HepG2 (cell line): ENCODE results near the gene ARID5B. TPM values are rescaled to one million over a fixed set of nuclear protein-coding genes. Genes with fewer than 3 reads are reported as not detected.

ENCODE experiments used
- ELF1 ChIP-seq: sonication (generic); formaldehyde crosslinking; IDR thresholded peaks from 2 replicates; pipeline ENCODE4 v1.4.0; 2020; ENCODE audit warnings: missing genetic modification reagents
- KLF9 ChIP-seq: IDR thresholded peaks from 2 replicates; pipeline ENCODE4 v1.6.1; 2016; ENCODE audit warnings: low read depth
- SMYD3 ChIP-seq: sonication (generic); formaldehyde crosslinking; IDR thresholded peaks from 2 replicates; pipeline ENCODE4 v1.8.1; 2023; ENCODE audit warnings: mild to moderate bottlenecking, missing genetic modification reagents
- polyA plus RNA-seq, 8 experiments: library from polyadenylated mRNA; depleted of rRNA in 3 of 8; stranded (reverse) in 7 of 8; unstranded in 1 of 8; fragments of >200 nt; fragmentation: Illumina TruSeq in 4 of 8; extraction: Trizol in 4 of 8; gene quantifications; 2 replicates each; pipeline versions ENCODE4 v1.2.1 to v1.2.3, GENCODE V29; 2011 to 2016; ENCODE audit warnings: low read depth in 4 of 8, missing spikeins in 1 of 8, mixed read lengths in 1 of 8; ENCODE audit not compliant: insufficient read depth in 1 of 8
- total RNA-seq, 5 experiments: library from RNA; depleted of rRNA; stranded (reverse); fragments of >200 nt; fragmentation: Illumina TruSeq; extraction: Trizol; gene quantifications; 2 replicates each; pipeline ENCODE4 v1.2.3, GENCODE V29; 2016; ENCODE audit warnings: low read depth in 1 of 5
- TF ChIP-seq, protein P1 (sequence below): sonication (generic); formaldehyde crosslinking; IDR thresholded peaks from 2 replicates; pipeline ENCODE4 v1.4.0; 2020; ENCODE audit warnings: missing genetic modification reagents, mild to moderate bottlenecking, borderline replicate concordance
- TF ChIP-seq, protein P2 (sequence below): sonication (generic); formaldehyde crosslinking; IDR thresholded peaks from 2 replicates; pipeline ENCODE4 v1.4.0; 2020; ENCODE audit warnings: missing genetic modification reagents
- TF ChIP-seq, protein P3 (sequence below): sonication (generic); formaldehyde crosslinking; IDR thresholded peaks from 2 replicates; pipeline ENCODE4 v1.4.0; 2020; ENCODE audit warnings: mild to moderate bottlenecking, missing genetic modification reagents
- TF ChIP-seq, protein P4 (sequence below): sonication (generic); formaldehyde crosslinking; IDR thresholded peaks from 2 replicates; pipeline ENCODE4 v1.5.1; 2020; ENCODE audit warnings: mild to moderate bottlenecking, missing genetic modification reagents

Gene ARID5B
- total and polyA plus RNA-seq, 2 of the 13 experiments (the other 11 are each of a cell fraction or from before 2014, with no cell fraction given): 6.2 to 21.1 TPM

DNA sequence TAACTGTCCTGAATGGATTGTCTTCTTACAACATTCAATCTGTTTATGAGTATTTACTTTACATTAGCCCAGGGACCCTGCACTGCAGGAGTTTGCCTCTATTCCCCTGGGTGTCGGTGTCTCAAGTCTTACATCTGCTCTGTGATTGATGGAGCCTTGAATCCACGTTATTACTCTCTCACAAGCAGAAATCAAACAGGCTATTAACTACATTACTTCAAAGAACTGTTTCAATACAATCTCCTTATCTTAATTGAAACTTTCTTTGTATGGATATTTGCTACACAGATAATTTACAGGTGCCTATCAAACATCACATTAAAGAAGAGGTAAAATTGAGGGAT lies 3.1 kb upstream of the ARID5B start (continued):
- TF ChIP-seq, protein P1, sequence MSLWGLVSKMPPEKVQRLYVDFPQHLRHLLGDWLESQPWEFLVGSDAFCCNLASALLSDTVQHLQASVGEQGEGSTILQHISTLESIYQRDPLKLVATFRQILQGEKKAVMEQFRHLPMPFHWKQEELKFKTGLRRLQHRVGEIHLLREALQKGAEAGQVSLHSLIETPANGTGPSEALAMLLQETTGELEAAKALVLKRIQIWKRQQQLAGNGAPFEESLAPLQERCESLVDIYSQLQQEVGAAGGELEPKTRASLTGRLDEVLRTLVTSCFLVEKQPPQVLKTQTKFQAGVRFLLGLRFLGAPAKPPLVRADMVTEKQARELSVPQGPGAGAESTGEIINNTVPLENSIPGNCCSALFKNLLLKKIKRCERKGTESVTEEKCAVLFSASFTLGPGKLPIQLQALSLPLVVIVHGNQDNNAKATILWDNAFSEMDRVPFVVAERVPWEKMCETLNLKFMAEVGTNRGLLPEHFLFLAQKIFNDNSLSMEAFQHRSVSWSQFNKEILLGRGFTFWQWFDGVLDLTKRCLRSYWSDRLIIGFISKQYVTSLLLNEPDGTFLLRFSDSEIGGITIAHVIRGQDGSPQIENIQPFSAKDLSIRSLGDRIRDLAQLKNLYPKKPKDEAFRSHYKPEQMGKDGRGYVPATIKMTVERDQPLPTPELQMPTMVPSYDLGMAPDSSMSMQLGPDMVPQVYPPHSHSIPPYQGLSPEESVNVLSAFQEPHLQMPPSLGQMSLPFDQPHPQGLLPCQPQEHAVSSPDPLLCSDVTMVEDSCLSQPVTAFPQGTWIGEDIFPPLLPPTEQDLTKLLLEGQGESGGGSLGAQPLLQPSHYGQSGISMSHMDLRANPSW: no peak
- no peak for TF ChIP-seq KLF9 (CRISPR knock-in tag)
- TF ChIP-seq, protein P2, sequence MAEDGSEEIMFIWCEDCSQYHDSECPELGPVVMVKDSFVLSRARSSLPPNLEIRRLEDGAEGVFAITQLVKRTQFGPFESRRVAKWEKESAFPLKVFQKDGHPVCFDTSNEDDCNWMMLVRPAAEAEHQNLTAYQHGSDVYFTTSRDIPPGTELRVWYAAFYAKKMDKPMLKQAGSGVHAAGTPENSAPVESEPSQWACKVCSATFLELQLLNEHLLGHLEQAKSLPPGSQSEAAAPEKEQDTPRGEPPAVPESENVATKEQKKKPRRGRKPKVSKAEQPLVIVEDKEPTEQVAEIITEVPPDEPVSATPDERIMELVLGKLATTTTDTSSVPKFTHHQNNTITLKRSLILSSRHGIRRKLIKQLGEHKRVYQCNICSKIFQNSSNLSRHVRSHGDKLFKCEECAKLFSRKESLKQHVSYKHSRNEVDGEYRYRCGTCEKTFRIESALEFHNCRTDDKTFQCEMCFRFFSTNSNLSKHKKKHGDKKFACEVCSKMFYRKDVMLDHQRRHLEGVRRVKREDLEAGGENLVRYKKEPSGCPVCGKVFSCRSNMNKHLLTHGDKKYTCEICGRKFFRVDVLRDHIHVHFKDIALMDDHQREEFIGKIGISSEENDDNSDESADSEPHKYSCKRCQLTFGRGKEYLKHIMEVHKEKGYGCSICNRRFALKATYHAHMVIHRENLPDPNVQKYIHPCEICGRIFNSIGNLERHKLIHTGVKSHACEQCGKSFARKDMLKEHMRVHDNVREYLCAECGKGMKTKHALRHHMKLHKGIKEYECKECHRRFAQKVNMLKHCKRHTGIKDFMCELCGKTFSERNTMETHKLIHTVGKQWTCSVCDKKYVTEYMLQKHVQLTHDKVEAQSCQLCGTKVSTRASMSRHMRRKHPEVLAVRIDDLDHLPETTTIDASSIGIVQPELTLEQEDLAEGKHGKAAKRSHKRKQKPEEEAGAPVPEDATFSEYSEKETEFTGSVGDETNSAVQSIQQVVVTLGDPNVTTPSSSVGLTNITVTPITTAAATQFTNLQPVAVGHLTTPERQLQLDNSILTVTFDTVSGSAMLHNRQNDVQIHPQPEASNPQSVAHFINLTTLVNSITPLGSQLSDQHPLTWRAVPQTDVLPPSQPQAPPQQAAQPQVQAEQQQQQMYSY (CRISPR knock-in tag): no peak
- TF ChIP-seq, protein P3, sequence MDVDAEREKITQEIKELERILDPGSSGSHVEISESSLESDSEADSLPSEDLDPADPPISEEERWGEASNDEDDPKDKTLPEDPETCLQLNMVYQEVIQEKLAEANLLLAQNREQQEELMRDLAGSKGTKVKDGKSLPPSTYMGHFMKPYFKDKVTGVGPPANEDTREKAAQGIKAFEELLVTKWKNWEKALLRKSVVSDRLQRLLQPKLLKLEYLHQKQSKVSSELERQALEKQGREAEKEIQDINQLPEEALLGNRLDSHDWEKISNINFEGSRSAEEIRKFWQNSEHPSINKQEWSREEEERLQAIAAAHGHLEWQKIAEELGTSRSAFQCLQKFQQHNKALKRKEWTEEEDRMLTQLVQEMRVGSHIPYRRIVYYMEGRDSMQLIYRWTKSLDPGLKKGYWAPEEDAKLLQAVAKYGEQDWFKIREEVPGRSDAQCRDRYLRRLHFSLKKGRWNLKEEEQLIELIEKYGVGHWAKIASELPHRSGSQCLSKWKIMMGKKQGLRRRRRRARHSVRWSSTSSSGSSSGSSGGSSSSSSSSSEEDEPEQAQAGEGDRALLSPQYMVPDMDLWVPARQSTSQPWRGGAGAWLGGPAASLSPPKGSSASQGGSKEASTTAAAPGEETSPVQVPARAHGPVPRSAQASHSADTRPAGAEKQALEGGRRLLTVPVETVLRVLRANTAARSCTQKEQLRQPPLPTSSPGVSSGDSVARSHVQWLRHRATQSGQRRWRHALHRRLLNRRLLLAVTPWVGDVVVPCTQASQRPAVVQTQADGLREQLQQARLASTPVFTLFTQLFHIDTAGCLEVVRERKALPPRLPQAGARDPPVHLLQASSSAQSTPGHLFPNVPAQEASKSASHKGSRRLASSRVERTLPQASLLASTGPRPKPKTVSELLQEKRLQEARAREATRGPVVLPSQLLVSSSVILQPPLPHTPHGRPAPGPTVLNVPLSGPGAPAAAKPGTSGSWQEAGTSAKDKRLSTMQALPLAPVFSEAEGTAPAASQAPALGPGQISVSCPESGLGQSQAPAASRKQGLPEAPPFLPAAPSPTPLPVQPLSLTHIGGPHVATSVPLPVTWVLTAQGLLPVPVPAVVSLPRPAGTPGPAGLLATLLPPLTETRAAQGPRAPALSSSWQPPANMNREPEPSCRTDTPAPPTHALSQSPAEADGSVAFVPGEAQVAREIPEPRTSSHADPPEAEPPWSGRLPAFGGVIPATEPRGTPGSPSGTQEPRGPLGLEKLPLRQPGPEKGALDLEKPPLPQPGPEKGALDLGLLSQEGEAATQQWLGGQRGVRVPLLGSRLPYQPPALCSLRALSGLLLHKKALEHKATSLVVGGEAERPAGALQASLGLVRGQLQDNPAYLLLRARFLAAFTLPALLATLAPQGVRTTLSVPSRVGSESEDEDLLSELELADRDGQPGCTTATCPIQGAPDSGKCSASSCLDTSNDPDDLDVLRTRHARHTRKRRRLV: no peak
- no peak for TF ChIP-seq SMYD3 (CRISPR knock-in tag)
- TF ChIP-seq, protein P4, sequence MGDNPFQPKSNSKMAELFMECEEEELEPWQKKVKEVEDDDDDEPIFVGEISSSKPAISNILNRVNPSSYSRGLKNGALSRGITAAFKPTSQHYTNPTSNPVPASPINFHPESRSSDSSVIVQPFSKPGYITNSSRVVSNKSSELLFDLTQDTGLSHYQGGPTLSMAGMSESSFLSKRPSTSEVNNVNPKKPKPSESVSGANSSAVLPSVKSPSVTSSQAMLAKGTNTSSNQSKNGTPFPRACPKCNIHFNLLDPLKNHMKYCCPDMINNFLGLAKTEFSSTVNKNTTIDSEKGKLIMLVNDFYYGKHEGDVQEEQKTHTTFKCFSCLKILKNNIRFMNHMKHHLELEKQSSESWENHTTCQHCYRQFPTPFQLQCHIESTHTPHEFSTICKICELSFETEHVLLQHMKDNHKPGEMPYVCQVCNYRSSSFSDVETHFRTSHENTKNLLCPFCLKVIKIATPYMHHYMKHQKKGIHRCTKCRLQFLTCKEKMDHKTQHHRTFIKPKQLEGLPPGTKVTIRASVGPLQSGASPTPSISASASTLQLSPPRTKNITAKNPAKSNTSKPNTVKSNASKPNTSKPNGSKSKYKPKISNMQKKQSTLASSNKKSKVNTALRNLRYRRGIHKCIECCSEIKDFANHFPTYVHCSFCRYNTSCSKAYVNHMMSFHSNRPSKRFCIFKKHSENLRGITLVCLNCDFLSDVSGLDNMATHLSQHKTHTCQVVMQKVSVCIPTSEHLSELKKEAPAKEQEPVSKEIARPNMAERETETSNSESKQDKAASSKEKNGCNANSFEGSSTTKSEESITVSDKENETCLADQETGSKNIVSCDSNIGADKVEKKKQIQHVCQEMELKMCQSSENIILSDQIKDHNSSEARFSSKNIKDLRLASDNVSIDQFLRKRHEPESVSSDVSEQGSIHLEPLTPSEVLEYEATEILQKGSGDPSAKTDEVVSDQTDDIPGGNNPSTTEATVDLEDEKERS (CRISPR knock-in tag): no peak
- no peak for TF ChIP-seq ELF1 (CRISPR knock-in tag)
